Measurements from ENCODE around the gene TPT1.

- TF ChIP-seq, protein P1, sequence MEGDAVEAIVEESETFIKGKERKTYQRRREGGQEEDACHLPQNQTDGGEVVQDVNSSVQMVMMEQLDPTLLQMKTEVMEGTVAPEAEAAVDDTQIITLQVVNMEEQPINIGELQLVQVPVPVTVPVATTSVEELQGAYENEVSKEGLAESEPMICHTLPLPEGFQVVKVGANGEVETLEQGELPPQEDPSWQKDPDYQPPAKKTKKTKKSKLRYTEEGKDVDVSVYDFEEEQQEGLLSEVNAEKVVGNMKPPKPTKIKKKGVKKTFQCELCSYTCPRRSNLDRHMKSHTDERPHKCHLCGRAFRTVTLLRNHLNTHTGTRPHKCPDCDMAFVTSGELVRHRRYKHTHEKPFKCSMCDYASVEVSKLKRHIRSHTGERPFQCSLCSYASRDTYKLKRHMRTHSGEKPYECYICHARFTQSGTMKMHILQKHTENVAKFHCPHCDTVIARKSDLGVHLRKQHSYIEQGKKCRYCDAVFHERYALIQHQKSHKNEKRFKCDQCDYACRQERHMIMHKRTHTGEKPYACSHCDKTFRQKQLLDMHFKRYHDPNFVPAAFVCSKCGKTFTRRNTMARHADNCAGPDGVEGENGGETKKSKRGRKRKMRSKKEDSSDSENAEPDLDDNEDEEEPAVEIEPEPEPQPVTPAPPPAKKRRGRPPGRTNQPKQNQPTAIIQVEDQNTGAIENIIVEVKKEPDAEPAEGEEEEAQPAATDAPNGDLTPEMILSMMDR (IDR thresholded peaks at IDR 0.05; ENCODE audit: borderline replicate concordance, extremely low read depth, low read length, poor library complexity, severe bottlenecking), result no peak
- no peak for TF ChIP-seq EZH2 (IDR thresholded peaks at IDR 0.05; ENCODE audit: borderline replicate concordance, low read depth, low read length, severe bottlenecking)
Measured at GRCh38 chr13:45384474-45385174, 43.6 kb upstream of the TPT1 start.

Measured in DND-41 (cell line).